HG02798 (cell line): Measurements from ENCODE around the gene TENT4A.
A peak's percentile ranks its signal among the peaks of the same experiment; 100 is the strongest.

Experiments
- ATAC-seq: cut with Tn5 transposase; IDR thresholded peaks from one replicate; pipeline ENCODE4 v1.9.1; 2021; ENCODE audit warnings: mild to moderate bottlenecking; ENCODE audit not compliant: unreplicated experiment, poor library complexity

The TENT4A gene

DNA sequence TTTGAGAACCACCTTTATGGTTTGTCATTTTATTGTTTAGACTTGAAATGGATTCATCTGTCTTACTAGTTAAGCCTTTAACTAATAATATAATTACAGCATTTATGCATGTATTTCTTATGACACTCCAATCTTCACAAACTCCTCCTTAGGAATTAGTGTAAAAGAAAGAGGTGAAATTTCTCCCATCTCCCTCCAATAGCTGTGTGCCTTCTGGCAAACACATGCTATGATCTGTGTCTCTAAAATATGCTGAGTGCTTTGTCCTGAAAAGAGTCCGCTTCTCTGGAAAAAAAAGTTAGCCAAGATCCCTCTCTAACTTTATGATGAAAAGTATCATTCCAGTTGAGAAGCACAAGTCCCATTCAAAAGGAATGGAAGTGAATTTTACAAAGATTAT is 13.9 kb upstream of the TENT4A start:
- ATAC-seq: no peak

GRCh38 chr5:6700074-6700684 is 13.1 kb upstream of the TENT4A start:
- no peak for ATAC-seq

- ATAC-seq: no peak
These were observed 12.4 kb upstream of the TENT4A start for GRCh38 chr5:6700685-6701355.

DNA sequence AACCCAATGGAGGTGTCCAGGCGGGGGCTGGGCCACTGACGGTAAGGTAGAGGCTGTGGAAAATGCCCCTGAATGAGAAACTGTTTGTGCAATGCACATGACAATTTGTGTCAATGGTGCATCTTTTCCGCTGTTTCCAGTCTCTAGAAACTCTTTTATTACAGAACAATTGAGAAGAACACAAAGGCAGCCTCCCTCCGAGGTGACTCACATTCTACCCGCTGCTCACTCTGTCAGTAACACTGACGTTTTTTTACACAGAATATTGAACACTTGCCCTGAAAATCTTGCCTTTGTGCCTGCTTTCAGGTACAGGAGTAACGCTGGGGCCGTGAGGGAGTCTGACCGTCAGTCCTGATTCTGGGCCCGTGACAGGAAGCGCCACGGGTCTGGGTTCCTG is 11.7 kb upstream of the TENT4A start:
- ATAC-seq: no peak

DNA sequence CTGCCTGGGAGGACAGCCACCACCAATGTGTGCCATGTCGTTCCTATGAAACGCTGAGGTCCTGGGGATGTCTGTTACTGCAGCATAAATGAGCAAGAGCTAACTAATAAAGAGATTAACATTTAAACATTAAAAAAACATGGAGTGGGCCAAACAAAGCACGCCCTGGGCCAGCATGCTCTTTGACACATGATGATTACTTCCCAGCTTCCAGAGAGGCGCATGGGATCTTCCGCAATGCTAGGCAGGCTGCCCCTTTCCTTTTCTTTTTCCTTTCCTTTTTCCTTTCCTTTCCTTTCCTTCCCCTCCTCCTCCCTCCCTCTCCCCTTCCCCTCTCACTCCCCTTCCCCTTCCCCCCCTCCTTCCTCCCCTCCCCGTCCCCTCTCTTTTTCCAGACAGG is 10.6 kb upstream of the TENT4A start:
- no peak for ATAC-seq

GRCh38 chr5:6703806-6704205 is 9.4 kb upstream of the TENT4A start:
- ATAC-seq: no peak

GRCh38 chr5:6704361-6704851 is 8.8 kb upstream of the TENT4A start:
- no peak for ATAC-seq

DNA sequence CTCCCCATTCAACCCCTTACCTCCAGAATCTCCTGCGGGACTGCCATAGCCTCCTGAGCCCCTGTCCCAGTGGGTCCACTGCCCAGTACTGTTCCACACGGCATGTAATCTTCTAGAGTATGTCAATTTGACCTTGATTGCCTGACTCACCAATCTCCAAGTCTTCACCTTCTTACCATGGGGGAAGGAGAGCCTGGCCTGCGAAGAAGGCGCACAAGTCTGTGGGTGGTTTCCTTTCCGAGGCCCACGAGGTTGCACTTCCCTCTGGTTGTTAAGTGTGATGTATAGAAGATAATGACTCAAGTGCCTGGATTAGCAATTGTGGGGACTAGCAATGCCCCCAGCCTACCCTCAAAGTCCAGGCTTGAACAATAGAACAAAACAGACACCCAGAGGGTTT is 8.1 kb upstream of the TENT4A start:
- peak; percentile 79 for ATAC-seq

DNA sequence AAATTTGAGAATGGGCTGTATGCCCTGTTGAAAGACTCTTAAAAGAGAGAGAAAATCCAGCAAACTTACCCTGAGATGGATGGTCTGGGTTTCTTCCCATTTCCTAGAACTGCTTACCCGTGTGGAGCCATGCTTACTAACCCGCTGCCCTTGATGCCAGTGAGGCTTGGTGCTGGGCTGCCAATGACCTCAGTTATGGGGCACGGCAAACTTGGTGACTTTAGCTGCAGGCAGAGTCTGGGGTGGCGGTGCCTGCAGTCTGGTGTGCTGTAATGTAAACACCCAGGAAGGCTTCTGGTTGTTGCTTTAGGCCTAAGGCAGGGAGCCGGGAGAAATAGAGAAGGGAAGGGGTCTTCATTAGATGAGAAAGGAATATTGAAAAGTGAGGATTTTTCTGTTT is 7.3 kb upstream of the TENT4A start:
- no peak for ATAC-seq

GRCh38 chr5:6707852-6708251 is 5.4 kb upstream of the TENT4A start:
- no peak for ATAC-seq

- ATAC-seq: no peak
These were observed 4.4 kb upstream of the TENT4A start for GRCh38 chr5:6708814-6709213.

DNA sequence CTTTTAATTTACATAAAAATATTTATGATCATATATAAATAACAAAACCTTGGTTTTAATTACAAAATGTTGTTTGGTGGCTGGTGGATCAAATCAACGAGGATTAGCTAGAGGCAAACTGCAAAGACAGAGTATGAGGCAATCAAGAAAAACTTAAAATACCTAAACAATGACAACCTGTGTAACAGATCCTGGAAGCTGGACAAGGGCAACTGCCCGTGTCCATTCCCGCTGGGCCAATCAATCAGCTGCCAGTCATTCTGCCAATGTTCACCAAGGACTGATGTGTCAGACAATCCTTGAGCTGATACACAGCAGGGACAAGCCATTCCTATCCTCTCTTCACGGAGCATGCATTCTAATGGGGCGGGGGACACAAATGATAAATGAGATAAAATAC is 3.2 kb upstream of the TENT4A start:
- ATAC-seq: no peak

GRCh38 chr5:6710551-6711318 is 2.5 kb upstream of the TENT4A start:
- no peak for ATAC-seq

DNA sequence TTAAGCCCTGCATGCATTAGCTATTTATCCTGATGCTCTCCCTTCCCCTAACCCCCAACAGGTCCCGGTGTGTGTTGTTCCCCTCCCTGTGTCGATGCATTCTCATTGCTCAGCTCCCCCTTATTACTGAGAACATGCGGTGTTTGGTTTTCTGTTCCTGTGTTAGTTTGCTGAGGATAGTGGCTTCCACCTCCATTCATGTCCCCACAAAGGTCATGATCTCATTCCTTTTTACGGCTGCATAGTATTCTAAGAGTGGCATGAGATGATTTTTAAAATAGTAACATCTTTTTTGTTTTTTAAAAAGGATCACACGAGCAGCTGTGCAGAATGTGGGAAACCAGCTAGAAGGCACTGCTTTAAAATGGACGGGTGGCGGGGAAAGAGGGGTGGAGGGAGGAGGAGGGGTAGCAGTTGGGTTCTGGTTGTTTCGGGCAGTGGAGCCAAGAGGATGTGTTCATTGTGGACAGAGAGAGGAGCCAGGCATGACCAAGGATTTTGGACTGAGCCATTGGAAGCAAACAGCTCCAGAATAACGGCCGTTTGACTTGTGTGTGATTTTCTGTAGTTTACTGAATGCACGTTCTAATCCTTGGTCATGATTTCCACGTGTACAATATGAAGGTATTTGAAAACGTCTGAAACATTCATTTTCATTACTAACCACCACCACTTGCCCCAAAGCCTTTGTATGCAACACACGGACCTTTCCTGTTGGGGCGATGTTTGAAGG is 1.7 kb upstream of the TENT4A start:
- ATAC-seq: peak; percentile 5

DNA sequence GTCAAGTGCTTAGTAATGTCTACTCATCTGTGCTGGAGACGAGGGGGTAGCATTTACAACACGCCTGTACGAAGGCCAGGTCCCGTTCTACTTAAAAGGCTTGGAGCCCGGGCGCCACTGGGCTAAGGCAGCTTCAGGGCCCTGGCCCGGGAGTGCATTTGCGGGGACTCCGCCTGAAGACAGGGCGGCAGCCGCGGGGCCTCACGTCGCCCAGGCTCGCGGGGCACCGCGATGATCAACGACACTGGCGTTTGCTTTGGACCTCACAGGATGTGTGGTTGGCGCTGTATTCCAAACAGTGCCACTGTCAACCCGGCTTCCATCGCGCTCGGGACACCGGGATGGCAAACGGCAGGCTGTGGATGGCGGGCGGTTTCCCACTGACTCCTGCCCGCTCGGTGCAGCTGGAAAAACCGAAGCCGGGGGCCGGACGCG is 1.1 kb upstream of the TENT4A start:
- ATAC-seq: peak; percentile 8

DNA sequence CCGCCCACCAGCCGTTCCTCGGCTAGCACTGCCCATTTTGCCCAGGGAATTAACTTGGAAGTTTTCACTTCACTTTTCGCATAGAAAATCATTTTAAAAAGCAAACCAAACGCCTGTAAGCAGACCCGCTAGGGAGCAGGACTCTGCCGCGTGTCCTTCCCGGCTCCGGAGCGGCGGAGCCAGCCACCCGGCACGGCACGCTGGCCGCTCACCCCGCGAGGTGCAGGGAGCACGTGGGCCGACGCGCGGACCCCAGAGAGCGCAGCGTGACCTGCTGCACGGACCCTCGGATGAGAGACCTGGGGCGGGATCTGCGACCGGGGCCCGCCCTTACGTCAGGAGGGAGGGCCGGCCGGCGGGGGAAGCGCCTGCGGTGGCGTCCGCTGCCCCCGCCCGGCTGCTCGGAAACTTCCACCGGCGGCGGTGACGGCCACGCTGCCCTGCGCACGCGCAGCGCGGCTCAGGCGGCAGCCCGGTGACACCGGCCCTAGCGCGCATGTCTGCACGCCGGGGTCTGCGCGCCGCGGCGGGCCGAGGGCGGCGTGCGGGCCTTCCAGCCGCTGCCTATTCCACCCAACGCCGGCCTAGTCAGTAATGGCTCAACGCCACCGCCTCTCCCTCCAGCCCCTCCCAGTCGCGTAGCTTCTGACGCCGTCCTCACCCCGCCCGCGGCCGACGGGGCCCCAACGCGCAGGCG is 507 bp upstream of the TENT4A start:
- peak; percentile 72 for ATAC-seq

- ATAC-seq: no peak
These were observed 1.2 kb downstream of the TENT4A start for GRCh38 chr5:6714226-6715041.

DNA sequence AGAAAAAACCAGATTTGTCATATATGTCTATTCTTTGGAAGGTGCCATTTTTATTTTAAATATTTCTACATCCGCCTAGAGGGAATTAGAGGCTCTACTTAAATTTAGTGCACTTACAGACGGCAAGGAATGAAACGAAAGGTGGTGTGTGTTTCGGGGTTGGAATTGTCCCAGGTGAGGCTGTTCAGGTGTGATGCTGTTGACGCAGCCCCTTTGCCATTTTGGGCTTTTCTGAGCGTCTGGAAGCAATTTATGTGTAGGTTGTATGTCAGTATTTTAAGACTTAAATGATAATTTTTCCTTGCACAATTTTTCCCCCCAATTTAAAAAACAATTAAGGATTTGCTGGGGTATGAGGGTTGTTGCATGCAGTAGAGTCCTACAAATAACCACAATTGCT is 2.0 kb downstream of the TENT4A start:
- no peak for ATAC-seq
